Stimulated activated memory B cell treated with anti-CD40 and anti-IgM and Interleukin-4, amounts not matched to agents 10 μg/mL and 1 μg/mL and 100 μg/mL, for 72 hours (primary cell): ENCODE data around the gene RECQL5.

ENCODE experiments used
- ATAC-seq: fragments of 150-1000 bp; cut with Tn5 transposase; 2 replicates; pipeline ENCODE4 v1.10.0; 2021
- H3K27ac Mint-ChIP-seq: one replicate; pipeline ENCODE4 v1.8.0; 2022; ENCODE audit warnings: mild to moderate bottlenecking, mixed read lengths
- H3K27me3 Mint-ChIP-seq: one replicate; pipeline ENCODE4 v1.8.0; 2022; ENCODE audit warnings: mixed read lengths
- H3K36me3 Mint-ChIP-seq: one replicate; pipeline ENCODE4 v1.8.0; 2022; ENCODE audit warnings: mixed read lengths
- H3K4me1 Mint-ChIP-seq: one replicate; pipeline ENCODE4 v1.8.0; 2022; ENCODE audit warnings: mixed read lengths
- H3K4me3 Mint-ChIP-seq: one replicate; pipeline ENCODE4 v1.8.0; 2022; ENCODE audit warnings: mild to moderate bottlenecking, moderate library complexity, mixed read lengths
- H3K9me3 Mint-ChIP-seq: one replicate; pipeline ENCODE4 v1.8.0; 2022; ENCODE audit warnings: mixed read lengths

The RECQL5 gene

GRCh38 chr17:75666959-75667790, at the start of gene RECQL5, which contains the start of gene SAP30BP:
RECQL5 (minus strand) TSS chr17:75667154; CDS start chr17:75666557, 597 bp downstream.
SAP30BP (plus strand) TSS chr17:75667338; CDS start chr17:75667373, 35 bp downstream.
- H3K27ac Mint-ChIP-seq: no peak within 1 kb of the TSS
- peak; percentile 90 for ATAC-seq
- peaks cover 47% of the 10 kb centered on the region for H3K4me1 Mint-ChIP-seq
- peak within 1 kb of the TSS; percentile 41 for H3K4me3 Mint-ChIP-seq
- H3K27me3 Mint-ChIP-seq: no peaks in the 10 kb centered on the region
- no peaks in the 10 kb centered on the region for H3K9me3 Mint-ChIP-seq
- peaks cover 29% of the 10 kb centered on the region for H3K36me3 Mint-ChIP-seq

- Mint-ChIP-seq H3K9me3 (no peaks in the 10 kb centered on the region), H3K4me1 (no peaks in the 10 kb centered on the region), H3K27ac (no peak overlapping the region), H3K4me3 (no peak overlapping the region), H3K27me3 (peaks cover 17% of the 10 kb centered on the region), H3K36me3 (peaks cover 15% of the 10 kb centered on the region)
- ATAC-seq: no peak
Measured at GRCh38 chr17:75712446-75712845, 45.5 kb upstream of the RECQL5 start.

GRCh38 chr17:75707079-75707571, 40.2 kb upstream of the RECQL5 start:
- H3K4me1 Mint-ChIP-seq: peaks cover 8% of the 10 kb centered on the region
- no peaks in the 10 kb centered on the region for H3K9me3 Mint-ChIP-seq
- H3K36me3 Mint-ChIP-seq: peaks cover 53% of the 10 kb centered on the region
- no peaks in the 10 kb centered on the region for H3K27me3 Mint-ChIP-seq
- no peak overlapping the region for H3K4me3 Mint-ChIP-seq
- peak; percentile 20 for ATAC-seq
- H3K27ac Mint-ChIP-seq: no peak overlapping the region

GRCh38 chr17:75706042-75706728, 39.2 kb upstream of the RECQL5 start:
- H3K4me3 Mint-ChIP-seq: no peak overlapping the region
- no peak for ATAC-seq
- H3K27me3 Mint-ChIP-seq: no peaks in the 10 kb centered on the region
- H3K4me1 Mint-ChIP-seq: peaks cover 8% of the 10 kb centered on the region
- no peak overlapping the region for H3K27ac Mint-ChIP-seq
- H3K9me3 Mint-ChIP-seq: no peaks in the 10 kb centered on the region
- H3K36me3 Mint-ChIP-seq: peaks cover 61% of the 10 kb centered on the region

GRCh38 chr17:75704963-75705875, 38.3 kb upstream of the RECQL5 start:
- no peak for ATAC-seq

GRCh38 chr17:75703591-75703990, 36.6 kb upstream of the RECQL5 start:
- Mint-ChIP-seq H3K4me3 (no peak overlapping the region), H3K27ac (no peak overlapping the region), H3K36me3 (peaks cover 76% of the 10 kb centered on the region), H3K9me3 (no peaks in the 10 kb centered on the region), H3K27me3 (no peaks in the 10 kb centered on the region), H3K4me1 (peaks cover 8% of the 10 kb centered on the region)
- ATAC-seq: no peak

More at GRCh38 chr17:75704963-75705875, 38.3 kb upstream of the RECQL5 start:
- no peak overlapping the region for H3K4me3 Mint-ChIP-seq
- H3K36me3 Mint-ChIP-seq: peaks cover 71% of the 10 kb centered on the region
- H3K27ac Mint-ChIP-seq: no peak overlapping the region
- H3K27me3 Mint-ChIP-seq: no peaks in the 10 kb centered on the region
- H3K4me1 Mint-ChIP-seq: peaks cover 8% of the 10 kb centered on the region
- H3K9me3 Mint-ChIP-seq: no peaks in the 10 kb centered on the region

- Mint-ChIP-seq H3K27me3 (no peaks in the 10 kb centered on the region), H3K4me1 (peaks cover 8% of the 10 kb centered on the region), H3K27ac (no peak overlapping the region), H3K36me3 (peaks cover 72% of the 10 kb centered on the region), H3K9me3 (no peaks in the 10 kb centered on the region), H3K4me3 (no peak overlapping the region)
- no peak for ATAC-seq
Measured at GRCh38 chr17:75703191-75703590, 36.2 kb upstream of the RECQL5 start.

GRCh38 chr17:75701288-75701687, 34.3 kb upstream of the RECQL5 start:
- no peaks in the 10 kb centered on the region for H3K9me3 Mint-ChIP-seq
- no peaks in the 10 kb centered on the region for H3K27me3 Mint-ChIP-seq
- H3K4me1 Mint-ChIP-seq: no peaks in the 10 kb centered on the region
- H3K27ac Mint-ChIP-seq: no peak overlapping the region
- no peak for ATAC-seq
- no peak overlapping the region for H3K4me3 Mint-ChIP-seq
- peaks cover 67% of the 10 kb centered on the region for H3K36me3 Mint-ChIP-seq

- Mint-ChIP-seq H3K36me3 (peaks cover 64% of the 10 kb centered on the region), H3K27me3 (no peaks in the 10 kb centered on the region), H3K4me3 (no peak overlapping the region), H3K27ac (no peak overlapping the region), H3K4me1 (no peaks in the 10 kb centered on the region), H3K9me3 (no peaks in the 10 kb centered on the region)
- ATAC-seq: no peak
Measured at GRCh38 chr17:75698659-75699058, 31.7 kb upstream of the RECQL5 start.

GRCh38 chr17:75697651-75698291, 30.8 kb upstream of the RECQL5 start:
- Mint-ChIP-seq H3K27me3 (no peaks in the 10 kb centered on the region), H3K4me1 (no peaks in the 10 kb centered on the region), H3K9me3 (no peaks in the 10 kb centered on the region), H3K4me3 (no peak overlapping the region), H3K36me3 (peaks cover 61% of the 10 kb centered on the region), H3K27ac (no peak overlapping the region)
- no peak for ATAC-seq

GRCh38 chr17:75695830-75696271, 28.9 kb upstream of the RECQL5 start:
- H3K9me3 Mint-ChIP-seq: no peaks in the 10 kb centered on the region
- H3K4me1 Mint-ChIP-seq: peaks cover 13% of the 10 kb centered on the region
- no peaks in the 10 kb centered on the region for H3K27me3 Mint-ChIP-seq
- no peak overlapping the region for H3K4me3 Mint-ChIP-seq
- H3K36me3 Mint-ChIP-seq: peaks cover 48% of the 10 kb centered on the region
- ATAC-seq: no peak
- H3K27ac Mint-ChIP-seq: no peak overlapping the region

GRCh38 chr17:75695141-75695829, 28.3 kb upstream of the RECQL5 start:
- H3K27me3 Mint-ChIP-seq: no peaks in the 10 kb centered on the region
- peaks cover 19% of the 10 kb centered on the region for H3K4me1 Mint-ChIP-seq
- no peak overlapping the region for H3K4me3 Mint-ChIP-seq
- no peak for ATAC-seq
- peaks cover 43% of the 10 kb centered on the region for H3K36me3 Mint-ChIP-seq
- H3K27ac Mint-ChIP-seq: no peak overlapping the region
- no peaks in the 10 kb centered on the region for H3K9me3 Mint-ChIP-seq

- peaks cover 24% of the 10 kb centered on the region for H3K4me1 Mint-ChIP-seq
- H3K36me3 Mint-ChIP-seq: peaks cover 35% of the 10 kb centered on the region
- no peaks in the 10 kb centered on the region for H3K9me3 Mint-ChIP-seq
- ATAC-seq: no peak
- no peak overlapping the region for H3K27ac Mint-ChIP-seq
- H3K4me3 Mint-ChIP-seq: no peak overlapping the region
- no peaks in the 10 kb centered on the region for H3K27me3 Mint-ChIP-seq
Measured at GRCh38 chr17:75694536-75694935, 27.6 kb upstream of the RECQL5 start.
